Measurements from ENCODE around the gene ASIC3. TPM values are rescaled to one million over a fixed set of nuclear protein-coding genes. Genes with fewer than 3 reads are reported as not detected.
A peak's percentile ranks its signal among the peaks of the same experiment; 100 is the strongest.

ASIC3 gene
- total RNA-seq, 1 experiment from 2014 or later = 1.1 TPM

- H3K27me3 Mint-ChIP-seq (ENCODE audit: insufficient read depth, unreplicated experiment) = no peaks in the 10 kb centered on the region
- ChIA-PET POLR2A (interaction anchor here (1.0 to 1.8 kb wide), 4 partner anchors 12 to 54 kb away, joined by 3 to 25 read pairs (median 12); partner anchors contain the start of gene ABCB8), CTCF (interaction anchor here (0.9 to 1.6 kb wide), 3 partner anchors 18 to 62 kb away, joined by 3 to 13 read pairs (median 5); no protein-coding TSS in a partner anchor)
- BruUV-seq (replicated peaks) = TSS peak; percentile 51
- peak overlapping the region; percentile 93 for H3K4me3 Mint-ChIP-seq (ENCODE audit: unreplicated experiment)
- intact Hi-C loops (cut with micrococcal nuclease; ENCODE audit: unreplicated experiment) = loop anchor here (1.0 kb wide), 1 partner anchor 18 kb away; no protein-coding TSS in a partner anchor
- H3K4me3 ChIP-seq (ENCODE audit: low read depth, low read length) = peak overlapping the region; percentile 98
- peak overlapping the region; percentile 55 for H3K27ac Mint-ChIP-seq (ENCODE audit: unreplicated experiment)
- no peaks in the 10 kb centered on the region for H3K9me3 Mint-ChIP-seq (ENCODE audit: unreplicated experiment)
- H3K4me1 Mint-ChIP-seq (ENCODE audit: low read depth, unreplicated experiment) = peaks cover 9% of the 10 kb centered on the region
- TF ChIP-seq CTCF (IDR thresholded peaks at IDR 0.05; ENCODE audit: insufficient read depth in 1 of 2, low read depth in 1 of 2, low read length in 1 of 2, severe bottlenecking in 1 of 2, unreplicated experiment in 1 of 2) = no peak
- H3K9me3 ChIP-seq = no peaks in the 10 kb centered on the region
- H3K4me1 ChIP-seq = peaks cover 22% of the 10 kb centered on the region
- DNase-seq = peak; percentile 44 to 51
- no peaks in the 10 kb centered on the region for H3K36me3 ChIP-seq (ENCODE audit: control insufficient read depth, insufficient read depth, low read length)
- H3K36me3 Mint-ChIP-seq (ENCODE audit: insufficient read depth, unreplicated experiment) = peaks cover 59% of the 10 kb centered on the region
- no peaks in the 10 kb centered on the region for H3K27me3 ChIP-seq (replicated peaks; ENCODE audit: control insufficient read depth, insufficient read depth, low read length)
Observed at GRCh38 chr7:151080067-151080521, 31.8 kb downstream of the ASIC3 start.

- no peaks in the 10 kb centered on the region for H3K36me3 ChIP-seq (ENCODE audit: control insufficient read depth, insufficient read depth, low read length)
- peaks cover 26% of the 10 kb centered on the region for H3K4me1 ChIP-seq
- Mint-ChIP-seq H3K9me3 (ENCODE audit: unreplicated experiment) (no peaks in the 10 kb centered on the region), H3K4me3 (ENCODE audit: unreplicated experiment) (peak within 1 kb of the TSS; percentile 93), H3K4me1 (ENCODE audit: low read depth, unreplicated experiment) (peaks cover 13% of the 10 kb centered on the region), H3K27me3 (ENCODE audit: insufficient read depth, unreplicated experiment) (no peaks in the 10 kb centered on the region), H3K36me3 (ENCODE audit: insufficient read depth, unreplicated experiment) (peaks cover 56% of the 10 kb centered on the region), H3K27ac (ENCODE audit: unreplicated experiment) (peak within 1 kb of the TSS; percentile 87)
- no peaks in the 10 kb centered on the region for H3K27me3 ChIP-seq (replicated peaks; ENCODE audit: control insufficient read depth, insufficient read depth, low read length)
- DNase-seq = peak; percentile 91 to 92
- CTCF ChIA-PET = interaction anchor here (0.6 to 1.6 kb wide), 4 partner anchors 18 to 62 kb away, joined by 3 to 13 read pairs (median 4); partner anchors contain the start of gene CDK5
- no peak for TF ChIP-seq CTCF (IDR thresholded peaks at IDR 0.05; ENCODE audit: insufficient read depth in 1 of 2, low read depth in 1 of 2, low read length in 1 of 2, severe bottlenecking in 1 of 2, unreplicated experiment in 1 of 2)
- POLR2A ChIA-PET = interaction anchor here (0.7 to 1.8 kb wide), 5 partner anchors 13 to 172 kb away, joined by 3 to 25 read pairs (median 10); partner anchors contain the start of gene ABCB8
- no peaks in the 10 kb centered on the region for H3K9me3 ChIP-seq
- intact Hi-C loops (cut with micrococcal nuclease; ENCODE audit: unreplicated experiment) = loop anchor here (1.0 kb wide), 1 partner anchor 18 kb away; no protein-coding TSS in a partner anchor
- peak within 1 kb of the TSS; percentile 98 for H3K4me3 ChIP-seq (ENCODE audit: low read depth, low read length)
- no TSS peak for BruUV-seq (replicated peaks)
Observed at GRCh38 chr7:151080522-151081169, 32.3 kb downstream of the ASIC3 start, which contains the start of gene FASTK. TSS of gene FASTK (minus strand) at chr7:151080809. CDS start at chr7:151080766, 43 bp downstream.

Data from Caco-2 (cell line).